ENCODE results near the gene CD84.

CD84 gene

DNA sequence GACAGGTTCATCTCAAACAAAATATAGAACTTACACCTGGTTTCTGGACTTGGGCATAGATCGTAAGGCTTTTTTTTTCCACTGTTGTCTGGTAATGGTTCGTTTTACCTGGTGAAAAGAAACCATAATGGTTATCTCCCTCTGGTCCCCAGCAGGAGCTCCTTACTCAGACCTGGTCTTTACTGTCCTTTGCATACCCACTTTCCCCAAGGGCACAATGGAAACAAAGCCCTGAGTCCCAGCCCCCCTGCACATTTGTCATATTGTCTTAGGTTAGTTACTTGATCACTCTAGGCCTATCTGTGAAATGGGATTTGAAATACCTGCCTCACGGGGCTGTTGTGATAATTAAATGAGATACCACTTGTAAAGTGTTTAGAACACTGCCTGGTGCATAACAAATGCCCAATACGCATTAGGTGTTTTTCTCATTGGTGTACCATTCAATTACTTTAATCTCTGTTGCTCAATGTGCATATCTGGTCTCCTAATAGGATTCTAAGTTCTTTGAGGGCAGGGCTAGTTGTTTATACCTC lies 40.5 kb upstream of the CD84 start:
- DNase-seq (ENCODE audit: low read depth in 2 of 2) = no peak
- TF ChIP-seq, protein P1, sequence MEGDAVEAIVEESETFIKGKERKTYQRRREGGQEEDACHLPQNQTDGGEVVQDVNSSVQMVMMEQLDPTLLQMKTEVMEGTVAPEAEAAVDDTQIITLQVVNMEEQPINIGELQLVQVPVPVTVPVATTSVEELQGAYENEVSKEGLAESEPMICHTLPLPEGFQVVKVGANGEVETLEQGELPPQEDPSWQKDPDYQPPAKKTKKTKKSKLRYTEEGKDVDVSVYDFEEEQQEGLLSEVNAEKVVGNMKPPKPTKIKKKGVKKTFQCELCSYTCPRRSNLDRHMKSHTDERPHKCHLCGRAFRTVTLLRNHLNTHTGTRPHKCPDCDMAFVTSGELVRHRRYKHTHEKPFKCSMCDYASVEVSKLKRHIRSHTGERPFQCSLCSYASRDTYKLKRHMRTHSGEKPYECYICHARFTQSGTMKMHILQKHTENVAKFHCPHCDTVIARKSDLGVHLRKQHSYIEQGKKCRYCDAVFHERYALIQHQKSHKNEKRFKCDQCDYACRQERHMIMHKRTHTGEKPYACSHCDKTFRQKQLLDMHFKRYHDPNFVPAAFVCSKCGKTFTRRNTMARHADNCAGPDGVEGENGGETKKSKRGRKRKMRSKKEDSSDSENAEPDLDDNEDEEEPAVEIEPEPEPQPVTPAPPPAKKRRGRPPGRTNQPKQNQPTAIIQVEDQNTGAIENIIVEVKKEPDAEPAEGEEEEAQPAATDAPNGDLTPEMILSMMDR (IDR thresholded peaks at IDR 0.05; ENCODE audit: low read depth, low read length) = no peak
- H3K4me3 ChIP-seq (replicated peaks in 1 of 2; ENCODE audit: low read depth in 2 of 2, low read length in 2 of 2) = no peak overlapping the region

DNA sequence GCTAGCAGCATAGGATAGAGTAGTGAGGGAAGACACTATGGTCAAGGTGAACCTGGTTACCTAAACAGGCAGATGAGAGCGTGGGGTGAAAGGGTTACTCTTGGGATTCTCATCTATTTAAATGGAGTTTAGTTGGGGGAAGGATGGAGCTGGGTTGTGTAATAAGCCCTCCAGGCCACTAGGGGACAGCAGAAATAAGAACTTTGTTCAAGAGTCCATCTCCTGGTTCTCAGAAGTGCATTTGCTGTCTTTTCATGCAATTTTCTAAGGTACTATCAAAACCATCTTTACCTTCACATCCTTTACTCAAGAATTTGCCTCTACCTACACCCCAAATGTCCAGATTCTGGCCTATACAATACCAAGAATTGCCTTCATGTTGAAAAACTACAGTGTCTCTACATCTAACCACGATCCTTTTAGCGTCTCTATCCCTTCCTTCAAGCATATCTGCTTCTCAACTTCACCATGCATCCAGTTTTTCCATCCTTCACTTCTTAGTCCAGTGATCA lies 39.5 kb upstream of the CD84 start:
- DNase-seq (ENCODE audit: low read depth in 2 of 2) = no peak
- TF ChIP-seq, protein P1 (IDR thresholded peaks at IDR 0.05; ENCODE audit: low read depth, low read length) = peak; percentile 35
- no peak overlapping the region for H3K4me3 ChIP-seq (replicated peaks in 1 of 2; ENCODE audit: low read depth in 2 of 2, low read length in 2 of 2)

DNA sequence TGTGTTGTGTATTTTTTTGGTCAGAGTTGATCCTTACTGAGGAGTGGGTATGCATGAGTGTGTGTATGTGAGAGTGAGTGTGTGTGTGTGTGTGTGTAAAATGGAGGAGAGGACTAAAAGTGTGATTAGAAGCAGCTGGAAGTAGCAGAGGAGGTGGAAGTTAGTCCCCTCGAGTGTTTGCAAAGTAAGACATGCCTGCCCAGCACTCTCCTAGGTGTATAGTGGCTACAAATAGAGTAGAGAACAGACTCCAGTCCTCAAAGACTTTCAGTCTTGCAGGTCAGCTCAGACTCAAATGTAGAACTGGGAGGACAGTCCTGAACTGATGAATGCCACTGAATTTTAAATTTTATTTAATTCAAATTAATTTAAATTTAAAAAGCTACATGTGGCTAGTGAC lies 39.0 kb upstream of the CD84 start:
- TF ChIP-seq, protein P1 (IDR thresholded peaks at IDR 0.05; ENCODE audit: low read depth, low read length) = no peak
- no peak for DNase-seq (ENCODE audit: low read depth in 2 of 2)
- no peak overlapping the region for H3K4me3 ChIP-seq (replicated peaks in 1 of 2; ENCODE audit: low read depth in 2 of 2, low read length in 2 of 2)

DNA sequence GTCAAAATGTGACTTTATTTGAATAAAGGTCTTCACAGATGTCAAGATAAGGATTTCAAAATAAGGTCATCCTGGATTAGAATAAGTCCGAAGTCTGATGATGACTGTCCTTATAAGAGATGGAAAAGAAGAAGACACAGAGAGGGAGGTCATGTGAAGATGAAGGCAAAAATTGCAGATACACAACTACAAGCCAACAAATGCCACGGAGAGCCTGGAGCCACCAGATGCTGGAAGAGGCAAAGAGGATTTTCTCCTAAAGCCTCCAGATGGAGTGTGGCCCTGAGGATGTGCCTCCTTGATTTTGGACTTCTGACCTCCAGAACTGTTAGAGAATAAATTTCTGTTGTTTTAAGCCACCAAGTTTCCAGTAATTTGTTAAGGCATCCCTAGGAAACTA lies 36.4 kb upstream of the CD84 start:
- DNase-seq (ENCODE audit: low read depth in 2 of 2) = no peak
- no peak overlapping the region for H3K4me3 ChIP-seq (replicated peaks in 1 of 2; ENCODE audit: low read depth in 2 of 2, low read length in 2 of 2)
- TF ChIP-seq, protein P1 (IDR thresholded peaks at IDR 0.05; ENCODE audit: low read depth, low read length) = no peak

DNA sequence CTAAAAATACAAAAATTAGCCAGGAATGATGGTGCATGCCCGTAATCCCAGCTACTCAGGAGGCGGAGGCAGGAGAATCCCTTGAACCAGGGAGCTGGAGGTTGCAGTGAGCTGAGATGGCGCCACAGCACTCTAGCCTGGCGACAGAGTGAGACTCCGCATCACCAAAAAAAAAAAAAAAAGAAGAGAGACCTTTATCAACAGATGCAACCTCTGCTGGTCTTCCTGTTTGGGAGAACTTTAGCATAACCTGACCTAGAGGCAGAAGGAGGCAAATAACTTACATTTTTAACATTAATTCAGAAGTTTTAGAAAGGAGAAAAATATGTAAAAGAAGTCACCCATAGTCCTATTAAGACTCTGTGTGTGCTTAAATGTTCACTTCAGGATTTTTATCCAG lies 35.1 kb upstream of the CD84 start:
- no peak overlapping the region for H3K4me3 ChIP-seq (replicated peaks in 1 of 2; ENCODE audit: low read depth in 2 of 2, low read length in 2 of 2)
- no peak for DNase-seq (ENCODE audit: low read depth in 2 of 2)
- TF ChIP-seq, protein P1 (IDR thresholded peaks at IDR 0.05; ENCODE audit: low read depth, low read length) = no peak

DNA sequence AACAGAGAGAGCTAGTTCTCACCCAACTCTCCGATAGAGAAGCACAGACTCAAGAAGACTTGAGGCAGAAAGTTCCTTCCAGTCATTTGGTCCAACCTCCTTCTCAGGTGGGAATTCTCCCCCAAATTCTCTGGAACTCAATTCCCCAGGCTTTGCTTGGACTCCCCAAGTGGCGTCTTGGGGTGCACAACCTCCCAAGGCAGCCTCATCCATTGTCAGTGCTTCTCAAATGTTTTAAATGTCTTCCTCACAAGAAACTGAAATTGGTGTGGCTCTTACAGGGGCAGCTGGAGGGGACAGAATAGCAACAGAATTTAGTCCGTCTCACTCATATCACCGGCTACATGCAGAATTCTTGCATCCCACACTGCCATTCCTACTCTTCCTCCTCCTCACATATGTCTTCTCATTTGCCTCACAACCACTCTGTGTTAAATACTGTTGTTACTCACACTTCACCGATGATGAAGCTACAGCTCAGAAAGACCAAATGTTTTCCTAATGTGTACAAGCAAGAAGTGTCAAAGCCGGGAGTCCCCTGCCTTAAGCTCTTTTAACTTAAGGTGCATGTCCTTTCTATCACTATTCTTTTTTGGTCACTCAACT lies 33.4 kb upstream of the CD84 start:
- no peak overlapping the region for H3K4me3 ChIP-seq (replicated peaks in 1 of 2; ENCODE audit: low read depth in 2 of 2, low read length in 2 of 2)
- TF ChIP-seq, protein P1 (IDR thresholded peaks at IDR 0.05; ENCODE audit: low read depth, low read length) = no peak

More for the DNA sequence above, 33.4 kb upstream of the CD84 start:
- DNase-seq (ENCODE audit: low read depth in 2 of 2) = no peak
